Sigmoid colon (tissue), 7 donors: ENCODE results near the gene GREB1L. TPM values are rescaled to one million over a fixed set of nuclear protein-coding genes. Genes with fewer than 3 reads are reported as not detected.

Experiments used
- DNase-seq: peaks from one replicate; pipeline ENCODE4 v3.0.0-alpha.2; 2019
- H3K27ac ChIP-seq, 4 donors: fragments of 200-600 bp; sonication (generic); one replicate each; pipeline ENCODE4 v1.5.1; 2016 to 2019; ENCODE audit warnings: mild to moderate bottlenecking in 1 of 4
- H3K27me3 ChIP-seq, 3 donors: fragments of 200-600 bp; sonication (generic); one replicate each; pipeline ENCODE4 v1.5.1; 2019; ENCODE audit warnings: mild to moderate bottlenecking in 1 of 3
- H3K36me3 ChIP-seq, 4 donors: fragments of 200-600 bp; sonication (generic); one replicate each; pipeline ENCODE4 v1.5.1; 2016 to 2019
- H3K4me1 ChIP-seq, 4 donors: fragments of 200-600 bp; sonication (generic); one replicate each; pipeline ENCODE4 v1.5.1; 2017 to 2019
- H3K4me3 ChIP-seq, 4 donors: fragments of 200-600 bp; sonication (generic); one replicate each; pipeline ENCODE4 v1.5.1; 2017 to 2019; ENCODE audit warnings: mild to moderate bottlenecking in 2 of 4, moderate library complexity in 1 of 4
- H3K9me3 ChIP-seq, 4 donors: fragments of 200-600 bp in 3 of 4; sonication (generic) in 3 of 4; one replicate each; pipeline versions ENCODE4 v1.5.1 to v1.6.1; 2013 to 2019
- EP300 ChIP-seq, 4 donors: sonication (generic); formaldehyde crosslinking; IDR thresholded peaks; one replicate each; pipeline ENCODE4 v1.6.1; 2017; ENCODE audit warnings: antibody characterized with exemption in 4 of 4
- POLR2A ChIP-seq, 2 donors: fragments of 450-650 bp; IDR thresholded peaks; one replicate each; pipeline ENCODE4 v1.6.1; 2016; ENCODE audit warnings: antibody characterized with exemption in 2 of 2, mild to moderate bottlenecking in 2 of 2, moderate library complexity in 2 of 2
- POLR2AphosphoS5 ChIP-seq, 4 donors: sonication (generic); formaldehyde crosslinking; IDR thresholded peaks; one replicate each; pipeline ENCODE4 v1.6.1; 2017; ENCODE audit warnings: antibody characterized with exemption in 4 of 4
- WGBS, 2 donors: extraction: QIAGEN DNeasy Blood & Tissue Kit; methylation state at CpG; one replicate each; pipeline ENCODE4 v1.1.7; 2013; 5-methylcytosine and 5-hydroxymethylcytosine counted together
- intact Hi-C: fragments of 100-400 bp; cut with DNase I; formaldehyde crosslinking; loops from one replicate; pipeline ENCODE4 v1.15.1; 2023
- polyA plus RNA-seq, 3 donors: library from polyadenylated mRNA; stranded (reverse); fragments of 200-250 nt; gene quantifications; one replicate each; pipeline ENCODE4 v1.2.3, GENCODE V29; 2013
- total RNA-seq, 4 donors: library from RNA; depleted of rRNA; stranded (reverse); fragments of >200 nt; gene quantifications; one replicate each; pipeline ENCODE4 v1.1.0, GENCODE V29; 2016
- TF ChIP-seq, protein P1 (sequence below), 4 experiments: fragments of 450-650 bp in 3 of 4; fragments of 200-600 bp in 1 of 4; IDR thresholded peaks; one replicate each; pipeline ENCODE4 v1.5.1; 2016 to 2019; ENCODE audit warnings: antibody characterized with exemption in 4 of 4, mild to moderate bottlenecking in 3 of 4, moderate library complexity in 2 of 4
- donor health status: healthy with polysubstance abuse.
- donor health status: Bipolar disorder and iron deficiency.
- donor health status: healthy.

GREB1L gene
- total and polyA plus RNA-seq, 7 donors, result 0.23 to 12.1 (median 4.4) TPM; not detected in 2

DNA sequence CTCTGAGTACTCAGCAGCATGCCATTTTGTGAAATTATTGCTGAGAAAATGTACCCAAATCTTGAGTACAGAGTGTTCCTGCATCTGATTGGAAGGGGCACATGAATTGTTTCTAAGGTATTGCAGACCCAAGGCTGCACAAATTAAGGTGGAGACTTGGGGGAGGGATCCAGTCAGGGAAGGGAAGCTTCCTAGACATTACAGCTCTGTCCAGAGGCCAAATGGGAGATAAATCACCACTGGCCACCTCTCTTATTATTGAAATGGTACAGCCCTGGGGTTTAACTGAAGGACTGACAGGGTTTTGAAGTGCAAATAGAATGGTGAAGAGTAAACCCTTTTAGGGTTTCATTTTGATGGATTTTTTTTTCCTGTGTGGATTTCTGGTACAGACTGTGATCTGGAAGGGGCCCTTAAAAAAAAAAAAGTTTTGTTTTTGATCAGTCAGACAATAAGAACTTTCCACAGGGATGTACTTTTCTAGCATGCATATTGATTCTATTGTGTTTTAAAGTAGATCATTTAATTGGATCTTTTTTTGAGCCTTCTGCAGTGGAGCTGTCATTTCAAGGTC, 119.4 kb downstream of the GREB1L start:
- Histone ChIP-seq H3K4me3 (no peak overlapping the region), H3K27ac (no peak overlapping the region), H3K4me1 (no peaks in the 10 kb centered on the region), H3K36me3 (no peaks in the 10 kb centered on the region), H3K9me3 (no peaks in the 10 kb centered on the region), H3K27me3 (no peaks in the 10 kb centered on the region)
- intact Hi-C loops, result loop anchor here (10.0 kb wide), 1 partner anchor 63 kb away; no protein-coding TSS in a partner anchor
- no peak for DNase-seq
- TF ChIP-seq, protein P1, sequence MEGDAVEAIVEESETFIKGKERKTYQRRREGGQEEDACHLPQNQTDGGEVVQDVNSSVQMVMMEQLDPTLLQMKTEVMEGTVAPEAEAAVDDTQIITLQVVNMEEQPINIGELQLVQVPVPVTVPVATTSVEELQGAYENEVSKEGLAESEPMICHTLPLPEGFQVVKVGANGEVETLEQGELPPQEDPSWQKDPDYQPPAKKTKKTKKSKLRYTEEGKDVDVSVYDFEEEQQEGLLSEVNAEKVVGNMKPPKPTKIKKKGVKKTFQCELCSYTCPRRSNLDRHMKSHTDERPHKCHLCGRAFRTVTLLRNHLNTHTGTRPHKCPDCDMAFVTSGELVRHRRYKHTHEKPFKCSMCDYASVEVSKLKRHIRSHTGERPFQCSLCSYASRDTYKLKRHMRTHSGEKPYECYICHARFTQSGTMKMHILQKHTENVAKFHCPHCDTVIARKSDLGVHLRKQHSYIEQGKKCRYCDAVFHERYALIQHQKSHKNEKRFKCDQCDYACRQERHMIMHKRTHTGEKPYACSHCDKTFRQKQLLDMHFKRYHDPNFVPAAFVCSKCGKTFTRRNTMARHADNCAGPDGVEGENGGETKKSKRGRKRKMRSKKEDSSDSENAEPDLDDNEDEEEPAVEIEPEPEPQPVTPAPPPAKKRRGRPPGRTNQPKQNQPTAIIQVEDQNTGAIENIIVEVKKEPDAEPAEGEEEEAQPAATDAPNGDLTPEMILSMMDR (IDR thresholded peaks at IDR 0.05), result no peak
- TF ChIP-seq POLR2A (IDR thresholded peaks at IDR 0.05) (no peak), EP300 (IDR thresholded peaks at IDR 0.05) (no peak), POLR2AphosphoS5 (IDR thresholded peaks at IDR 0.05) (no peak)

DNA sequence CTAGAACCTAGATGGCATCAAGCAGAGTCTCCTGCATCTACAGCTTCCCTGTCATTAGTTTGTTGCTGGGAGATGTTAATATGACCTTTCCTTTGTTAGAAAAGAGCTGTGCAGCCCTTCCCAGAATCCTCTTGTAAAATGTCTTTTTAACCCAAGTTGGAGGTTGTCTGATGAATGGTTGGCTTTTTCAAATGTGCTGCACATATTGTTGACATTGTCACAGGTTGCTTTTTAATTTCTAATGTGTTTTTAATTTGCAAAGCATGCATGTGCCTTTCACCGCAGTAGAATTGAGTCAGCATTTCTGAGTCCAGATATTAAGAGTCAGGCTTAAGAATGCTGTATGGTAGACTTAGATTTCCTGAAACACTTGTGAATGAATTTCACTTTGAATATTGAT, 120.8 kb downstream of the GREB1L start:
- 77 to 86% methylated on average over 1 of the region's 1 CpG for WGBS, 2 donors

DNA sequence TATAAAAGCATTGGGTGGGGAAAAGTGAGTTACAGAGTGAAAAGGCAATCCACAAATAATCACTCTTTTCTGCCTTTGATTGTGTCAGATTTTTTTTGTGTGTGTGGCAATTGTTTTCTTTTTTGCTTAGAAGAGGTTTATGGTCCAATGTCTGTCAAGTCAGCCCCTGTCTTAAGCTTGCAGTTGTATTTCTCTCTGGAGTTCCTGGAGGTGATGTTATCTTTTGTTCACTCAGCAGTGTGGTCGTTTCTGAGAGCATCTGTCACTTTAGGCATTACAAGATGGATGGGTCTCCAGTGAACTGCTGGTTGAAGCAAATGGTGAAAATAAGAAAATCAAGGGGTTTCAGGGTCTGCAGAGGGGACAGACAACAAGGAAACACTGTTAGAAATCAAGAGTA, 121.3 kb downstream of the GREB1L start:
- no peaks in the 10 kb centered on the region for H3K4me1 ChIP-seq
- no peak overlapping the region for H3K4me3 ChIP-seq
- no peaks in the 10 kb centered on the region for H3K27me3 ChIP-seq
- intact Hi-C loops, result loop anchor here (10.0 kb wide), 1 partner anchor 61 kb away; no protein-coding TSS in a partner anchor
- no peaks in the 10 kb centered on the region for H3K36me3 ChIP-seq
- no peak for DNase-seq
- 6 to 9% methylated on average over 1 of the region's 1 CpG for WGBS, 2 donors
- TF ChIP-seq, protein P1 (IDR thresholded peaks at IDR 0.05), result no peak
- TF ChIP-seq EP300 (IDR thresholded peaks at IDR 0.05), result no peak
- TF ChIP-seq POLR2A (IDR thresholded peaks at IDR 0.05), result no peak
- no peak for TF ChIP-seq POLR2AphosphoS5 (IDR thresholded peaks at IDR 0.05)
- H3K27ac ChIP-seq, result no peak overlapping the region
- no peaks in the 10 kb centered on the region for H3K9me3 ChIP-seq

More for the DNA sequence above, 120.8 kb downstream of the GREB1L start:
- intact Hi-C loops, result loop anchor here (10.0 kb wide), 1 partner anchor 62 kb away; no protein-coding TSS in a partner anchor
- H3K36me3 ChIP-seq, result no peaks in the 10 kb centered on the region
- no peak overlapping the region for H3K4me3 ChIP-seq
- no peak for TF ChIP-seq POLR2A (IDR thresholded peaks at IDR 0.05)
- no peak for TF ChIP-seq EP300 (IDR thresholded peaks at IDR 0.05)
- TF ChIP-seq POLR2AphosphoS5 (IDR thresholded peaks at IDR 0.05), result no peak
- TF ChIP-seq, protein P1 (IDR thresholded peaks at IDR 0.05), result no peak
- H3K27ac ChIP-seq, result no peak overlapping the region
- H3K27me3 ChIP-seq, result no peaks in the 10 kb centered on the region
- no peaks in the 10 kb centered on the region for H3K9me3 ChIP-seq
- H3K4me1 ChIP-seq, result no peaks in the 10 kb centered on the region
- DNase-seq, result no peak

DNA sequence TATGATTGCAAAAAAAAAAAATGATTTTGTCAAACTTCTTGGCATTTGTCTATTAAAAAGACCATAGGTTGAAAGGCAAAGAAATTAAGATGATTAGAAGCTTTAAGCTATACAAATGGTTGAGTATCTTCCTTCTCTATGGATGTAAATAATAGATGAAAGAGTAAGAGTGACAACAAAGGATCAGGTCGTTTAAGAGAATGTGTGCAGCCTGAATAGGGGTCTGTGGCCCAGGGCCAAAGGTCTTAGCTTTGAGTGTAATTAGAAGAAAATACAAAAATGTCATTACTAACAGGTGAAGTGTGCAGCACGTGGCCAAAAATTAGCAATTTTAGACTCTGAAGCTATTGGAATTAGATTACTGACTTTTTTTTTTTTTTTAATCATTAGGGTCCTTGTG, 122.4 kb downstream of the GREB1L start:
- no peaks in the 10 kb centered on the region for H3K27me3 ChIP-seq
- DNase-seq, result no peak
- WGBS, 2 donors, result 52 to 70% methylated on average over 2 of the region's 2 CpGs

More for the DNA sequence above, 122.4 kb downstream of the GREB1L start:
- intact Hi-C loops, result loop anchor here (10.0 kb wide), 1 partner anchor 60 kb away; no protein-coding TSS in a partner anchor
- Histone ChIP-seq H3K27ac (no peak overlapping the region), H3K9me3 (no peaks in the 10 kb centered on the region), H3K4me1 (no peaks in the 10 kb centered on the region), H3K4me3 (no peak overlapping the region), H3K36me3 (no peaks in the 10 kb centered on the region)
- TF ChIP-seq POLR2AphosphoS5 (IDR thresholded peaks at IDR 0.05) (no peak), POLR2A (IDR thresholded peaks at IDR 0.05) (no peak), EP300 (IDR thresholded peaks at IDR 0.05) (no peak)
- TF ChIP-seq, protein P1 (IDR thresholded peaks at IDR 0.05), result no peak
